Measurements from ENCODE around the gene LMTK2.

LMTK2 gene

GRCh38 chr7:98192781-98193457 is 86.3 kb downstream of the LMTK2 start:
- ATAC-seq (ENCODE audit: low read depth): no peak

GRCh38 chr7:98193474-98194180 is 87.0 kb downstream of the LMTK2 start:
- Histone ChIP-seq H3K4me1 (ENCODE audit: insufficient read depth, poor library complexity, severe bottlenecking) (no peaks in the 10 kb centered on the region), H3K36me3 (ENCODE audit: low read depth) (peaks cover 11% of the 10 kb centered on the region), H3K4me3 (ENCODE audit: severe bottlenecking) (no peak overlapping the region), H3K27me3 (ENCODE audit: insufficient read depth, poor library complexity, severe bottlenecking) (no peaks in the 10 kb centered on the region), H3K9me3 (ENCODE audit: severe bottlenecking) (no peaks in the 10 kb centered on the region), H3K27ac (ENCODE audit: poor library complexity, severe bottlenecking) (no peak overlapping the region)
- ATAC-seq (ENCODE audit: low read depth): no peak
- no peak for TF ChIP-seq CTCF (IDR thresholded peaks at IDR 0.05; ENCODE audit: poor library complexity, severe bottlenecking)
- DNase-seq (ENCODE audit: low spot score): no peak

More at GRCh38 chr7:98192781-98193457, 86.3 kb downstream of the LMTK2 start:
- no peak for TF ChIP-seq CTCF (IDR thresholded peaks at IDR 0.05; ENCODE audit: poor library complexity, severe bottlenecking)
- Histone ChIP-seq H3K4me1 (ENCODE audit: insufficient read depth, poor library complexity, severe bottlenecking) (no peaks in the 10 kb centered on the region), H3K27me3 (ENCODE audit: insufficient read depth, poor library complexity, severe bottlenecking) (no peaks in the 10 kb centered on the region), H3K4me3 (ENCODE audit: severe bottlenecking) (no peak overlapping the region), H3K27ac (ENCODE audit: poor library complexity, severe bottlenecking) (no peak overlapping the region), H3K36me3 (ENCODE audit: low read depth) (peaks cover 11% of the 10 kb centered on the region), H3K9me3 (ENCODE audit: severe bottlenecking) (no peaks in the 10 kb centered on the region)
- no peak for DNase-seq (ENCODE audit: low spot score)

- Histone ChIP-seq H3K36me3 (ENCODE audit: low read depth) (peaks cover 11% of the 10 kb centered on the region), H3K27ac (ENCODE audit: poor library complexity, severe bottlenecking) (no peak overlapping the region)
Observed at GRCh38 chr7:98194186-98194585, 87.5 kb downstream of the LMTK2 start.

GRCh38 chr7:98194672-98195457 is 88.2 kb downstream of the LMTK2 start:
- Histone ChIP-seq H3K9me3 (ENCODE audit: severe bottlenecking) (no peaks in the 10 kb centered on the region), H3K36me3 (ENCODE audit: low read depth) (peaks cover 11% of the 10 kb centered on the region), H3K27me3 (ENCODE audit: insufficient read depth, poor library complexity, severe bottlenecking) (no peaks in the 10 kb centered on the region), H3K4me3 (ENCODE audit: severe bottlenecking) (no peak overlapping the region), H3K4me1 (ENCODE audit: insufficient read depth, poor library complexity, severe bottlenecking) (no peaks in the 10 kb centered on the region), H3K27ac (ENCODE audit: poor library complexity, severe bottlenecking) (no peak overlapping the region)
- ATAC-seq (ENCODE audit: low read depth): no peak
- no peak for DNase-seq (ENCODE audit: low spot score)
- no peak for TF ChIP-seq CTCF (IDR thresholded peaks at IDR 0.05; ENCODE audit: poor library complexity, severe bottlenecking)

More at GRCh38 chr7:98194186-98194585, 87.5 kb downstream of the LMTK2 start:
- H3K4me1 ChIP-seq (ENCODE audit: insufficient read depth, poor library complexity, severe bottlenecking): no peaks in the 10 kb centered on the region
- no peaks in the 10 kb centered on the region for H3K27me3 ChIP-seq (ENCODE audit: insufficient read depth, poor library complexity, severe bottlenecking)
- H3K9me3 ChIP-seq (ENCODE audit: severe bottlenecking): no peaks in the 10 kb centered on the region
- H3K4me3 ChIP-seq (ENCODE audit: severe bottlenecking): no peak overlapping the region
- DNase-seq (ENCODE audit: low spot score) (no peak), ATAC-seq (ENCODE audit: low read depth) (no peak)
- no peak for TF ChIP-seq CTCF (IDR thresholded peaks at IDR 0.05; ENCODE audit: poor library complexity, severe bottlenecking)

Measured in RWPE2 (cell line).